ENCODE results near the gene KCNQ1OT1. TPM values are rescaled to one million over a fixed set of nuclear protein-coding genes. Genes with fewer than 3 reads are reported as not detected.

KCNQ1OT1 gene
- total RNA-seq, 1 donor from 2014 or later, result 2.8 TPM

GRCh38 chr11:2666828-2667570 is 32.8 kb downstream of the KCNQ1OT1 start:
- DNase-seq, result no peak

- DNase-seq, result no peak
Observed at GRCh38 chr11:2666401-2666741, 33.4 kb downstream of the KCNQ1OT1 start.

- DNase-seq, result no peak
Observed at GRCh38 chr11:2665526-2666400, 34.0 kb downstream of the KCNQ1OT1 start.

- DNase-seq, result no peak
Observed at GRCh38 chr11:2664791-2665525, 34.8 kb downstream of the KCNQ1OT1 start.

- DNase-seq, result no peak
Observed at GRCh38 chr11:2664376-2664775, 35.4 kb downstream of the KCNQ1OT1 start.

- DNase-seq, result no peak
Observed at GRCh38 chr11:2663915-2664314, 35.9 kb downstream of the KCNQ1OT1 start.

GRCh38 chr11:2663506-2663905 is 36.3 kb downstream of the KCNQ1OT1 start:
- no peak for DNase-seq

- DNase-seq, result no peak
Observed at GRCh38 chr11:2662430-2663299, 37.1 kb downstream of the KCNQ1OT1 start.

- DNase-seq, result no peak
Observed at GRCh38 chr11:2662024-2662312, 37.8 kb downstream of the KCNQ1OT1 start.

- DNase-seq, result no peak
Observed at GRCh38 chr11:2661173-2662023, 38.4 kb downstream of the KCNQ1OT1 start.

GRCh38 chr11:2660357-2660939 is 39.3 kb downstream of the KCNQ1OT1 start:
- DNase-seq, result no peak

GRCh38 chr11:2657697-2658284 is 42.0 kb downstream of the KCNQ1OT1 start:
- DNase-seq, result no peak

- DNase-seq, result no peak
Observed at GRCh38 chr11:2656859-2657258, 42.9 kb downstream of the KCNQ1OT1 start.

GRCh38 chr11:2655834-2656622 is 43.8 kb downstream of the KCNQ1OT1 start:
- DNase-seq, result no peak

- DNase-seq, result no peak
Observed at GRCh38 chr11:2655016-2655719, 44.6 kb downstream of the KCNQ1OT1 start.

GRCh38 chr11:2653930-2654739 is 45.7 kb downstream of the KCNQ1OT1 start:
- no peak for DNase-seq

- no peak for DNase-seq
Observed at GRCh38 chr11:2653198-2653551, 46.6 kb downstream of the KCNQ1OT1 start.

Data from occipital lobe (tissue), 2 donors.